Fibroblast of lung (primary cell): Measurements from ENCODE around the gene ALG12.

Experiments used
- CTCF ChIP-seq, 2 donors: IDR thresholded peaks in 1 of 2; conservative IDR thresholded peaks in 1 of 2; 1 replicate in 1 of 2; 2 replicates in 1 of 2; pipeline ENCODE4 v1.5.1; 2011 to 2012; ENCODE audit warnings: low read length in 2 of 2, control low read depth in 1 of 2, inconsistent platforms in 1 of 2, low read depth in 1 of 2, mild to moderate bottlenecking in 1 of 2
- EZH2 ChIP-seq: IDR thresholded peaks from 2 replicates; pipeline ENCODE4 v1.5.1; 2012; ENCODE audit warnings: low read length, control low read depth, mild to moderate bottlenecking; ENCODE audit errors: missing control alignments

- no peak for TF ChIP-seq CTCF (conservative IDR thresholded peaks at IDR 0.05 in 1 of 2, IDR thresholded peaks at IDR 0.05 in 1 of 2; ENCODE audit: low read depth in 1 of 2, low read length in 2 of 2)
- no peak for TF ChIP-seq EZH2
Observed at GRCh38 chr22:49962751-49963646, 44.8 kb upstream of the ALG12 start.
